ENCODE data around the gene USP17L15. TPM values are rescaled to one million over a fixed set of nuclear protein-coding genes. Genes with fewer than 3 reads are reported as not detected.
"Not testable (repeated sequence)": the region's sequence is repeated elsewhere in the genome, so short reads cannot be mapped to it uniquely, and the experiment has no call there.

Gene USP17L15, protein sequence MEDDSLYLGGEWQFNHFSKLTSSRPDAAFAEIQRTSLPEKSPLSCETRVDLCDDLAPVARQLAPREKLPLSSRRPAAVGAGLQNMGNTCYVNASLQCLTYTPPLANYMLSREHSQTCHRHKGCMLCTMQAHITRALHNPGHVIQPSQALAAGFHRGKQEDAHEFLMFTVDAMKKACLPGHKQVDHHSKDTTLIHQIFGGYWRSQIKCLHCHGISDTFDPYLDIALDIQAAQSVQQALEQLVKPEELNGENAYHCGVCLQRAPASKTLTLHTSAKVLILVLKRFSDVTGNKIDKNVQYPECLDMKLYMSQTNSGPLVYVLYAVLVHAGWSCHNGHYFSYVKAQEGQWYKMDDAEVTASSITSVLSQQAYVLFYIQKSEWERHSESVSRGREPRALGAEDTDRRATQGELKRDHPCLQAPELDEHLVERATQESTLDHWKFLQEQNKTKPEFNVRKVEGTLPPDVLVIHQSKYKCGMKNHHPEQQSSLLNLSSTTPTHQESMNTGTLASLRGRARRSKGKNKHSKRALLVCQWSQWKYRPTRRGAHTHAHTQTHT
- total RNA-seq: not detected

GRCh38 chr4:9234085-9234484 is at the start of gene USP17L15:
TSS of gene USP17L15 (plus strand) at chr4:9234385. CDS start at chr4:9234385, 0 bp downstream.
- not testable (repeated sequence) for H3K27ac Mint-ChIP-seq; ATAC-seq; H3K27me3 Mint-ChIP-seq; DNase-seq (ENCODE audit: low spot score); H3K9me3 Mint-ChIP-seq; H3K4me3 Mint-ChIP-seq; H3K4me1 Mint-ChIP-seq (ENCODE audit: low read depth in 2 of 2); H3K36me3 Mint-ChIP-seq

DNA sequence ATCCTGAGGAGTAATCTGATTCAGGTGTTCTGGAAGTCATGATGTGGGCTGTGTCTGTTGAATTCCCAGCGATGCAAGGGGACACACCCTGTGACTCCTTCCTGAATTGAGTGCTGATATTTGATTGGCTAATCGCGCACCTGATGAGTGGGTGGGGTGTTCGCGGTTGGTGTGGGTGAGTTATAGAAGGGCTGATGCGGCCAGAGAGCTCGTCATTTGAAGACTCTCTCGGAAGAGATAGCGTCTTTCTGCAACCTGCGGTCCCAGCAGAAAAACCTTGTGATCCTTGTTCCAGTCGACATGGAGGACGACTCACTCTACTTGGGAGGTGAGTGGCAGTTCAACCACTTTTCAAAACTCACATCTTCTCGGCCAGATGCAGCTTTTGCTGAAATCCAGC is 23.8 kb upstream of the USP17L15 start, which contains the start of gene USP17L10:
TSS of gene USP17L10 (plus strand) at position 301 of the 400 bp plus-strand sequence. CDS start at position 301, 0 bp downstream.
- H3K36me3 Mint-ChIP-seq; H3K27me3 Mint-ChIP-seq; H3K9me3 Mint-ChIP-seq; H3K4me1 Mint-ChIP-seq (ENCODE audit: low read depth in 2 of 2); ATAC-seq; DNase-seq (ENCODE audit: low spot score); H3K27ac Mint-ChIP-seq; H3K4me3 Mint-ChIP-seq: not testable (repeated sequence)

DNA sequence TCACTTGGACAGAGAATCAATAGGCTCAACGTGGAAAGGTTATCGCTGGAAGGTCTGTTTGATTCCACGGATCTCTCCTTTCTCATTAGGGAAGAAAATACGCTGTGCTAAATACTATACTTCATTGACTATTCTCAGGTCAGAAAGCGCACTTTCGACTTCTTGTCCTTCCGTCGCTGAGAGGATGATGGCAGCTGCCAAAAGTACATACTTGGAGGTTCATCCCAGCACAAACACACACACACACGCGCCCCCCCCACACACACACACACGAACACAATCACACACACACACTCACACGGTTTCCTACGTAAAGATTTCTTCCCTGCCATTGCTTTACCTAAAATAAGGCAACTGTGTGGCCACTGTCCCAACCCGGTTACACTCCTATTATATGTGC is 19.5 kb upstream of the USP17L15 start:
- not testable (repeated sequence) for H3K4me3 Mint-ChIP-seq; H3K4me1 Mint-ChIP-seq (ENCODE audit: low read depth in 2 of 2); H3K36me3 Mint-ChIP-seq; DNase-seq (ENCODE audit: low spot score); H3K9me3 Mint-ChIP-seq; H3K27ac Mint-ChIP-seq; H3K27me3 Mint-ChIP-seq; ATAC-seq

DNA sequence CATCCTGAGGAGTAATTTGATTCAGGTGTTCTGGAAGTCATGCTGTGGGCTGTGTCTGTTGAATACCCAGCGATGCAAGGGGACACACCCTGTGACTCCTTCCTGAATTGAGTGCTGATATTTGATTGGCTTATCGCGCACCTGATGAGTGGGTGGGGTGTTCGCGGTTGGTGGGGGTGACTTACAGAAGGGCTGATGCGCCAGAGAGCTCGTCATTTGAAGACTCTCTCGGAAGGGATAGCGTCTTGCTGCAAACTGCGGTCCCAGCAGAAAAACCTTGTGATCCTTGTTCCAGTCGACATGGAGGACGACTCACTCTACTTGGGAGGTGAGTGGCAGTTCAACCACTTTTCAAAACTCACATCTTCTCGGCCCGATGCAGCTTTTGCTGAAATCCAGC is 19.1 kb upstream of the USP17L15 start, which contains the start of gene USP17L11:
TSS of gene USP17L11 (plus strand) at position 301 of the 400 bp plus-strand sequence. CDS start at position 301, 0 bp downstream.
- not testable (repeated sequence) for H3K36me3 Mint-ChIP-seq; H3K4me1 Mint-ChIP-seq (ENCODE audit: low read depth in 2 of 2); ATAC-seq; H3K9me3 Mint-ChIP-seq; DNase-seq (ENCODE audit: low spot score); H3K4me3 Mint-ChIP-seq; H3K27ac Mint-ChIP-seq; H3K27me3 Mint-ChIP-seq

DNA sequence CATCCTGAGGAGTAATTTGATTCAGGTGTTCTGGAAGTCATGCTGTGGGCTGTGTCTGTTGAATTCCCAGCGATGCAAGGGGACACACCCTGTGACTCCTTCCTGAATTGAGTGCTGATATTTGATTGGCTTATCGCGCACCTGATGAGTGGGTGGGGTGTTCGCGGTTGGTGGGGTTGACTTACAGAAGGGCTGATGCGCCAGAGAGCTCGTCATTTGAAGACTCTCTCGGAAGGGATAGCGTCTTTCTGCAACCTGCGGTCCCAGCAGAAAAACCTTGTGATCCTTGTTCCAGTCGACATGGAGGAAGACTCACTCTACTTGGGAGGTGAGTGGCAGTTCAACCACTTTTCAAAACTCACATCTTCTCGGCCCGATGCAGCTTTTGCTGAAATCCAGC is 14.3 kb upstream of the USP17L15 start, which contains the start of gene USP17L12:
TSS of gene USP17L12 (plus strand) at position 301 of the 400 bp plus-strand sequence. CDS start at position 301, 0 bp downstream.
- H3K4me3 Mint-ChIP-seq; DNase-seq (ENCODE audit: low spot score); H3K27ac Mint-ChIP-seq; H3K4me1 Mint-ChIP-seq (ENCODE audit: low read depth in 2 of 2); H3K9me3 Mint-ChIP-seq; H3K36me3 Mint-ChIP-seq; ATAC-seq; H3K27me3 Mint-ChIP-seq: not testable (repeated sequence)

DNA sequence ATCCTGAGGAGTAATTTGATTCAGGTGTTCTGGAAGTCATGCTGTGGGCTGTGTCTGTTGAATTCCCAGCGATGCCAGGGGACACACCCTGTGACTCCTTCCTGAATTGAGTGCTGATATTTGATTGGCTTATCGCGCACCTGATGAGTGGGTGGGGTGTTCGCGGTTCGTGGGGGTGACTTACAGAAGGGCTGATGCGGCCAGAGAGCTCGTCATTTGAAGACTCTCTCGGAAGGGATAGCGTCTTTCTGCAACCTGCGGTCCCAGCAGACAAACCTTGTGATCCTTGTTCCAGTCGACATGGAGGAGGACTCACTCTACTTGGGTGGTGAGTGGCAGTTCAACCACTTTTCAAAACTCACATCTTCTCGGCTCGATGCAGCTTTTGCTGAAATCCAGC is 9.6 kb upstream of the USP17L15 start, which contains the start of gene USP17L13:
TSS of gene USP17L13 (plus strand) at position 301 of the 400 bp plus-strand sequence. CDS start at position 301, 0 bp downstream.
- not testable (repeated sequence) for H3K27me3 Mint-ChIP-seq, ATAC-seq

GRCh38 chr4:9230249-9230648 is 3.9 kb upstream of the USP17L15 start:
- H3K36me3 Mint-ChIP-seq; DNase-seq (ENCODE audit: low spot score); H3K4me3 Mint-ChIP-seq; ATAC-seq; H3K27ac Mint-ChIP-seq; H3K27me3 Mint-ChIP-seq; H3K9me3 Mint-ChIP-seq; H3K4me1 Mint-ChIP-seq (ENCODE audit: low read depth in 2 of 2): not testable (repeated sequence)

More for the DNA sequence above, 9.6 kb upstream of the USP17L15 start, which contains the start of gene USP17L13:
- not testable (repeated sequence) for DNase-seq (ENCODE audit: low spot score); H3K36me3 Mint-ChIP-seq; H3K4me3 Mint-ChIP-seq; H3K4me1 Mint-ChIP-seq (ENCODE audit: low read depth in 2 of 2); H3K27ac Mint-ChIP-seq; H3K9me3 Mint-ChIP-seq

DNA sequence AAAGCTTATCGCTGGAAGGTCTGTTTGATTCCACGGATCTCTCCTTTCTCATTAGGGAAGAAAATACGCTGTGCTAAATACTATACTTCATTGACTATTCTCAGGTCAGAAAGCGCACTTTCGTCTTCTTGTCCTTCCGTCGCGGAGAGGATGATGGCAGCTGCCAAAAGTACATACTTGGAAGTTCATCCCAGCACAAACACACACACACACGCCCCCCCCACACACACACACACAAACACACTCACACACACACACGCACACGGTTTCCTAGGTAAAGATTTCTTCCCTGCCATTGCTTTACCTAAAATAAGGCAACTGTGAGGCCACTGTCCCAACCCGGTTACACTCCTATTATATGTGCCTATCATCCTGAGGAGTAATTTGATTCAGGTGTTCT is 4.3 kb downstream of the USP17L15 start:
- H3K27ac Mint-ChIP-seq; H3K4me3 Mint-ChIP-seq; ATAC-seq; H3K36me3 Mint-ChIP-seq; H3K27me3 Mint-ChIP-seq; H3K4me1 Mint-ChIP-seq (ENCODE audit: low read depth in 2 of 2); H3K9me3 Mint-ChIP-seq: not testable (repeated sequence)
- DNase-seq (ENCODE audit: low spot score): peak; percentile 31

GRCh38 chr4:9243579-9243978 is 9.4 kb downstream of the USP17L15 start, which contains the start of gene USP17L17:
TSS of gene USP17L17 (plus strand) at chr4:9243879. CDS start at chr4:9243879, 0 bp downstream.
- not testable (repeated sequence) for H3K36me3 Mint-ChIP-seq; H3K4me3 Mint-ChIP-seq; DNase-seq (ENCODE audit: low spot score); H3K27me3 Mint-ChIP-seq; H3K9me3 Mint-ChIP-seq; ATAC-seq; H3K4me1 Mint-ChIP-seq (ENCODE audit: low read depth in 2 of 2); H3K27ac Mint-ChIP-seq

DNA sequence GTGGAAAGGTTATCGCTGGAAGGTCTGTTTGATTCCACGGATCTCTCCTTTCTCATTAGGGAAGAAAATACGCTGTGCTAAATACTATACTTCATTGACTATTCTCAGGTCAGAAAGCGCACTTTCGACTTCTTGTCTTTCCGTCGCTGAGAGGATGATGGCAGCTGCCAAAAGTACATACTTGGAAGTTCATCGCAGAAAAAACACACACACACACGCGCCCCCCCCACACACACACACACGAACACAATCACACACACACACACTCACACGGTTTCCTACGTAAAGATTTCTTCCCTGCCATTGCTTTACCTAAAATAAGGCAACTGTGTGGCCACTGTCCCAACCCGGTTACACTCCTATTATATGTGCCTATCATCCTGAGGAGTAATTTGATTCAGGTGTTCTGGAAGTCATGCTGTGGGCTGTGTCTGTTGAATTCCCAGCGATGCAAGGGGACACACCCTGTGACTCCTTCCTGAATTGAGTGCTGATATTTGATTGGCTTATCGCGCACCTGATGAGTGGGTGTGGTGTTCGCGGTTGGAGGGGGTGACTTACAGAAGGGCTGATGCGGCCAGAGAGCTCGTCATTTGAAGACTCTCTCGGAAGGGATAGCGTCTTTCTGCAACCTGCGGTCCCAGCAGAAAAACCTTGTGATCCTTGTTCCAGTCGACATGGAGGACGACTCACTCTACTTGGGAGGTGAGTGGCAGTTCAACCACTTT is 13.9 kb downstream of the USP17L15 start, which contains the start of gene USP17L18:
TSS of gene USP17L18 (plus strand) at position 678 of the 728 bp plus-strand sequence. CDS start at position 678, 0 bp downstream.
- H3K4me3 Mint-ChIP-seq; H3K4me1 Mint-ChIP-seq (ENCODE audit: low read depth in 2 of 2); H3K27me3 Mint-ChIP-seq; H3K36me3 Mint-ChIP-seq; ATAC-seq; H3K27ac Mint-ChIP-seq; H3K9me3 Mint-ChIP-seq: not testable (repeated sequence)
- peak; percentile 44 for DNase-seq (ENCODE audit: low spot score)

- not testable (repeated sequence) for ATAC-seq; DNase-seq (ENCODE audit: low spot score); H3K27me3 Mint-ChIP-seq; H3K4me3 Mint-ChIP-seq; H3K36me3 Mint-ChIP-seq; H3K4me1 Mint-ChIP-seq (ENCODE audit: low read depth in 2 of 2); H3K27ac Mint-ChIP-seq; H3K9me3 Mint-ChIP-seq
Observed at GRCh38 chr4:9253078-9253477, 18.9 kb downstream of the USP17L15 start, which contains the start of gene USP17L19. TSS of gene USP17L19 (plus strand) at chr4:9253378. CDS start at chr4:9253378, 0 bp downstream.

DNA sequence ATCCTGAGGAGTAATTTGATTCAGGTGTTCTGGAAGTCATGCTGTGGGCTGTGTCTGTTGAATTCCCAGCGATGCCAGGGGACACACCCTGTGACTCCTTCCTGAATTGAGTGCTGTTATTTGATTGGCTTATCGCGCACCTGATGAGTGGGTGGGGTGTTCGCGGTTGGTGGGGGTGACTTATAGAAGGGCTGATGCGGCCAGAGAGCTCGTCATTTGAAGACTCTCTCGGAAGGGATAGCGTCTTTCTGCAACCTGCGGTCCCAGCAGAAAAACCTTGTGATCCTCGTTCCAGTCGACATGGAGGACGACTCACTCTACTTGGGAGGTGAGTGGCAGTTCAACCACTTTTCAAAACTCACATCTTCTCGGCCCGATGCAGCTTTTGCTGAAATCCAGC is 23.6 kb downstream of the USP17L15 start, which contains the start of gene USP17L20:
TSS of gene USP17L20 (plus strand) at position 301 of the 400 bp plus-strand sequence. CDS start at position 301, 0 bp downstream.
- not testable (repeated sequence) for H3K27ac Mint-ChIP-seq; H3K36me3 Mint-ChIP-seq; H3K4me3 Mint-ChIP-seq; H3K4me1 Mint-ChIP-seq (ENCODE audit: low read depth in 2 of 2); ATAC-seq; DNase-seq (ENCODE audit: low spot score); H3K9me3 Mint-ChIP-seq; H3K27me3 Mint-ChIP-seq

- H3K4me3 Mint-ChIP-seq; ATAC-seq; H3K27me3 Mint-ChIP-seq; DNase-seq (ENCODE audit: low spot score); H3K27ac Mint-ChIP-seq; H3K9me3 Mint-ChIP-seq; H3K4me1 Mint-ChIP-seq (ENCODE audit: low read depth in 2 of 2); H3K36me3 Mint-ChIP-seq: not testable (repeated sequence)
Observed at GRCh38 chr4:9262572-9262971, 28.4 kb downstream of the USP17L15 start, which contains the start of gene USP17L21. TSS of gene USP17L21 (plus strand) at chr4:9262872. CDS start at chr4:9262872, 0 bp downstream.
